Measurements from ENCODE around the gene UMODL1.
"Not testable (repeated sequence)": the region's sequence is repeated elsewhere in the genome, so short reads cannot be mapped to it uniquely, and the experiment has no call there.

Gene UMODL1

DNA sequence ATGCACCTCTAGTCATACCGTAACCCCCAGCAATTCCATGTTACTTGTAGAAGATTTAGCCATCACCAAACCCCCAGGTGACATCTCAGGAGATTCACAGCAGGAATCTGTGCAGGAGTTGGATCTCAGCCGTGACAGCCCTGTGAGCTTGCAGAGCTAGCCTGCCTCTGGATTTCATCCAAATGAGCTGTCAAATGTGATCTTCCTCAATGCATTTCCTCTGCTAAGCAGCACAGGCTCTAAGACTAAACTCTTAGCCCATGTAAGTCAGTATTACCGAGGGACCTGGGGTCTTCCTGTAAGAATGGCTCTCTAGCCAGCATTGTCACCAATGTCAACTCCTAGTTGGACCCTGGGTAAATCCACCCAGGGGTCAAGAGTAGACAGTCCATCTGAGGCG lies 41.7 kb downstream of the UMODL1 start:
- ChIA-PET CTCF (interaction anchor here (1.1 to 1.3 kb wide), 3 partner anchors 26 to 155 kb away, joined by 3 read pairs; no protein-coding TSS in a partner anchor), POLR2A (ENCODE audit: low non-redundant PET) (no interaction called here)
- no peak for DNase-seq (ENCODE audit: low spot score)
- no peak overlapping the region for H3K27ac ChIP-seq
- TF ChIP-seq, protein P1, sequence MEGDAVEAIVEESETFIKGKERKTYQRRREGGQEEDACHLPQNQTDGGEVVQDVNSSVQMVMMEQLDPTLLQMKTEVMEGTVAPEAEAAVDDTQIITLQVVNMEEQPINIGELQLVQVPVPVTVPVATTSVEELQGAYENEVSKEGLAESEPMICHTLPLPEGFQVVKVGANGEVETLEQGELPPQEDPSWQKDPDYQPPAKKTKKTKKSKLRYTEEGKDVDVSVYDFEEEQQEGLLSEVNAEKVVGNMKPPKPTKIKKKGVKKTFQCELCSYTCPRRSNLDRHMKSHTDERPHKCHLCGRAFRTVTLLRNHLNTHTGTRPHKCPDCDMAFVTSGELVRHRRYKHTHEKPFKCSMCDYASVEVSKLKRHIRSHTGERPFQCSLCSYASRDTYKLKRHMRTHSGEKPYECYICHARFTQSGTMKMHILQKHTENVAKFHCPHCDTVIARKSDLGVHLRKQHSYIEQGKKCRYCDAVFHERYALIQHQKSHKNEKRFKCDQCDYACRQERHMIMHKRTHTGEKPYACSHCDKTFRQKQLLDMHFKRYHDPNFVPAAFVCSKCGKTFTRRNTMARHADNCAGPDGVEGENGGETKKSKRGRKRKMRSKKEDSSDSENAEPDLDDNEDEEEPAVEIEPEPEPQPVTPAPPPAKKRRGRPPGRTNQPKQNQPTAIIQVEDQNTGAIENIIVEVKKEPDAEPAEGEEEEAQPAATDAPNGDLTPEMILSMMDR (conservative IDR thresholded peaks at IDR 0.05; ENCODE audit: low read depth): no peak

DNA sequence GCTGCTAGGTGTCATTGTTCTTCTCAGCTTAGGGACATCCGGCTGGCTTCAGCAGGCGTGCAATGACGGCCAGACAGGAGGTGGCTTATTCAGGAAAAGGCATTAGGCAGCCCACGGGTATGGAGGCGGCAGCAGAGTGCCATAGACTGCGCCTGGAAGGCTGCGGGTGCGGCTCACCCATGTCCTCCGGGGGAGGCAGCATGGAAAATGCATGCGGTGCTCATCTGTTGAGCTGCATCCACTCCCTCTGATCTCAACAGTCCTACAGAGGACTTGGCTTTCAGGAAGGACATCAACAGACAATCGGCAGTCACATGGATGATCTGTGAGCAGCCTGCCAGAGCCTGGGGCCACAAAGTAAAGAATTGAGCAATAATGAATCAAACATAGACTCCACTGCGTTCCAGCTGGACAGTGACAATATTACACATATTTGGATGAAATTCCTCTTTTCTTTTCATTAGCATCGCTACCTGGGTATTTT lies 42.9 kb downstream of the UMODL1 start:
- DNase-seq (ENCODE audit: low spot score): peak; percentile 57
- CTCF ChIA-PET: interaction anchor here (1.2 to 1.3 kb wide), 2 partner anchors 27 to 156 kb away, joined by 3 read pairs; no protein-coding TSS in a partner anchor
- POLR2A ChIA-PET (ENCODE audit: low non-redundant PET): no interaction called here
- no peak overlapping the region for H3K27ac ChIP-seq
- TF ChIP-seq, protein P1 (conservative IDR thresholded peaks at IDR 0.05; ENCODE audit: low read depth): peak; percentile 24; the same call in 1 of the 2 replicates

DNA sequence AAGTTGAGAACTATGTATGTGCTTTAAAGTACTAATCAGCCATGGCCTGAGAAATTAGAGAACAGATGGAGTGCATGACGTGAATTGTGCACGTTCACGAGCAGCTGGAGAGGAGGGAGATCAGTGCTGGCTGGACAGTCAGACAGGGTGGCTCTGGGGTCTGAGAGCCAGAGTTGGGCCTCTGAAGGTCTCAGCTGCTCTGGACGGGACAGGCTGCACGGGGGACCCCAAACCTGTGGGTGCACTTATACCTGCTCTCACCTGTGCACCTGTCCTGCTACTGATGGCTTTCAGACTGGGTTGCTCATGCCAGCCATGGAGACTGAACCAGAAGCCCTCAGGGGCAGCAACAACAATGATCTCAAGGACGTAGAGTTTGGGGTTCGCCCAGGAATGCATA lies 43.5 kb downstream of the UMODL1 start:
- CTCF ChIA-PET: interaction anchor here (0.6 kb wide), 1 partner anchor 219 kb away, joined by 7 read pairs; no protein-coding TSS in a partner anchor
- DNase-seq (ENCODE audit: low spot score): no peak
- POLR2A ChIA-PET (ENCODE audit: low non-redundant PET): no interaction called here
- TF ChIP-seq, protein P1 (conservative IDR thresholded peaks at IDR 0.05; ENCODE audit: low read depth): no peak
- no peak overlapping the region for H3K27ac ChIP-seq

GRCh38 chr21:42115136-42115683 lies 44.1 kb downstream of the UMODL1 start:
- ChIA-PET CTCF (interaction anchor here (0.5 to 0.6 kb wide), 2 partner anchors 104 to 220 kb away, joined by 7 read pairs; no protein-coding TSS in a partner anchor), POLR2A (ENCODE audit: low non-redundant PET) (no interaction called here)
- DNase-seq (ENCODE audit: low spot score): no peak
- no peak overlapping the region for H3K27ac ChIP-seq
- TF ChIP-seq, protein P1 (conservative IDR thresholded peaks at IDR 0.05; ENCODE audit: low read depth): no peak

- CTCF ChIA-PET: interaction anchor here (0.6 to 1.9 kb wide), 5 partner anchors 9 to 300 kb away, joined by 3 to 18 read pairs (median 4); partner anchors contain the start of gene ZBTB21
- DNase-seq (ENCODE audit: low spot score); H3K27ac ChIP-seq; POLR2A ChIA-PET (ENCODE audit: low non-redundant PET): not testable (repeated sequence)
Measured at GRCh38 chr21:42116551-42116950, 45.4 kb downstream of the UMODL1 start.

- H3K27ac ChIP-seq: no peak overlapping the region
- ChIA-PET POLR2A (ENCODE audit: low non-redundant PET) (no interaction called here), CTCF (interaction anchor here (0.5 to 1.9 kb wide), 19 partner anchors 10 to 505 kb away, joined by 3 to 18 read pairs (median 4); partner anchors contain the start of gene ZBTB21)
- TF ChIP-seq, protein P1 (conservative IDR thresholded peaks at IDR 0.05; ENCODE audit: low read depth): peak; percentile 93
- DNase-seq (ENCODE audit: low spot score): peak; percentile 74
Measured at GRCh38 chr21:42117229-42117966, 46.3 kb downstream of the UMODL1 start.
